ENCODE results near the gene ADPRM. TPM values are rescaled to one million over a fixed set of nuclear protein-coding genes. Genes with fewer than 3 reads are reported as not detected.
"Not testable (repeated sequence)": the region's sequence is repeated elsewhere in the genome, so short reads cannot be mapped to it uniquely, and the experiment has no call there.

Gene ADPRM
- total RNA-seq, 1 experiment from 2014 or later = 8.8 TPM

GRCh38 chr17:10699856-10700255 is 2.5 kb downstream of the ADPRM start:
- DNase-seq (ENCODE audit: low spot score) = no peak

GRCh38 chr17:10702574-10702973 is 5.2 kb downstream of the ADPRM start:
- no peak for DNase-seq (ENCODE audit: low spot score)

DNA sequence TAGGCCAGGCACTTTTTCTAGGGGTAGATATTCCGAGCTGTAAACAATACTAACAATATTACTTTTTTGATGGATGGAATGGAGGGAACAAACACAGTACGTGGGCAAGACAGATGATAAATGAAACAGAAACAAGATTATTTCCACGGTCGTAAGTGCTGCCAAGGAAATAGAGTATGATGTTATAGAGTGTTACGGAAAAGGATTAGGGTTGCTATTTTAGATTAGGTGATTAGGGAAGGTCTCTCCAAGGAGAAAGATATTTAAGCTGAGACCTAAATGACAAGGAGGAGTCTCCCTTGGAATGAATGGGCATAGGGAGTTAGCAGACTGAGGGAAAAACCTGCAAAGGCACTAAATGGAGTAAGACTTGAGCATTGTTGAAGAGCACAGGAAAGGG is 8.3 kb downstream of the ADPRM start:
- no peak for DNase-seq (ENCODE audit: low spot score)

DNA sequence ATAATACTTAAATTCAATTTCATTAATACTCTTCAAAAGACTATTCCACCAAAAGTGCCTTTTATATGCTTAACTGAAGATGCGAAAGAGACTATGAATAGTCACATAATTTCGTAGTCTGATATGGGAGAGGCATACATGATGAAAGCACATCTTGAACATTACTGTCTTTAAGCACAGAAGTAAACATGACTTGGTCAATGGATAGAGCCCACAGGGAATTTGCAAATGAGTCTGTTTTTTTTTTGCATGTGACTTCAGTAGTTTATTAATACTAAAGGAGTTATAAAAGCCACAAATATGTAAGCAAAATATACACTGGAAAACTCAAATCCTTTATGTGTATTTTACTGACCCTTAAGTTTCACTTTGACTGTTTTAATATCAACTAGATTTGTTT is 15.9 kb downstream of the ADPRM start:
- no peak for DNase-seq (ENCODE audit: low spot score)

GRCh38 chr17:10716218-10716617 is 18.8 kb downstream of the ADPRM start:
- DNase-seq (ENCODE audit: low spot score) = no peak

DNA sequence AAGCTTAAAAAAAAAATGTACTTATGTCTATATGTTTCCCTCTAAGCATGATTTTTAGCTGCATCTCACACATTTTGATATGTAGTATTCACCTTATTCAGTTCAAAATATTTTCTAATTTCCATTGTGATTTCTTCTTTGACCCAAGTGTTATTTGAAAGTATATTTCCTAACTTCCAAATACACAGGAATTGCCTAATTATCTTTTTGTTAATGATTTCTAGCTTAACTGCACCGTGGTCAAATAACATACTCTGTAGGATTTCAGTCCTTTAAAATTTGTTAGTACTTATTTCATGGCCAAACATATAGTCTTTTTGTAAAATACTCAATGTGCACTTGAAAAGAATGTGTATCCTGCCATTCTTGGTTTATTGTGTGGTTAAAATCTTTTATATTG is 21.2 kb downstream of the ADPRM start:
- no peak for DNase-seq (ENCODE audit: low spot score)

DNA sequence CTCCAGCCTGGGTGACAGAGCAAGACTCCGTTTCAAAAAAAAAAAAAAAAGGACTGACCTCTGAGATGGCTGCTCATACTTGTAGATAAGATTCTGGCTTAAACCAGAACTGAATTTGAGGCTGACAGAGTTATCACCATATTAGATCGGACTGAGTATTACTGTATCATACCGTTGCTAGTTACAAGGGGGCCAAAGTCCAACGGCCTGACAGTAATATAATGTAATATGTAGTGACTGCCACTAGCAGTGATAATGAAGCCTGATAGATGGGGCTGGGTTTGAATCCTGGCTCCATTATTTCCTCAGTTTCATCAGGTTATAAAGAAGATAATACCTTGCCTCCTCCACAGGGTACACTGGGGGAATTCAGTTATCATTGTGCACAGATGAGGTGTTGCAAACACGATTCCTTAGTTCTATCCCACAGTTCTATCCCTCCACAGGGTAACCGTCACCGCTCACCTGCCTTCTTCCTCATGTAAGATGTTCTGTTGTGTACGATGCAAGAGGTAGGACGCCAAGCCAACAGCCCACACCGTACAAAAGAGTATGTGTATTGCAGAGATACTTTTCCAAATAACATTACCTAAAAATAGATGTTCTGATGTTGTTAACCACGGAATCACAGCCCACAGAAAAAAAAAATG is 27.3 kb downstream of the ADPRM start:
- no peak for DNase-seq (ENCODE audit: low spot score)

DNA sequence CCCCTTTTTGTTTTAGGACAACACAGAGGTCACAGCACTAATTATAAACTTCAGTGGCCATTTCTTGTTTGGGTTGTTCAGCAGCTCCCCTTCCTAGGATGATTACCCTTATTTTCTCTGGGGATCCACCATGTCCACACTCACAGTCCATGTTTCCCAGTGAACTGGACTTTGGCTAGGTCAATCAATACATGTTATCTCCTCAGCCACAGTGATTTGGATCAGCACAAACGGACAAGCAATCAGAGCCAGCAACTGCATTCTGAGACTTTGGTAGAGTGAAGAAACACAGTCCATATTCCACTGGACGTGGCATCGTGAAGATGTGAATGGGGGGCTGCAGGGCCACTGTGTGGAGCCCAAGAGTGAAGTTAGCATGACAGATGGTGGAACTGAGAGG is 27.9 kb downstream of the ADPRM start:
- DNase-seq (ENCODE audit: low spot score) = no peak

DNA sequence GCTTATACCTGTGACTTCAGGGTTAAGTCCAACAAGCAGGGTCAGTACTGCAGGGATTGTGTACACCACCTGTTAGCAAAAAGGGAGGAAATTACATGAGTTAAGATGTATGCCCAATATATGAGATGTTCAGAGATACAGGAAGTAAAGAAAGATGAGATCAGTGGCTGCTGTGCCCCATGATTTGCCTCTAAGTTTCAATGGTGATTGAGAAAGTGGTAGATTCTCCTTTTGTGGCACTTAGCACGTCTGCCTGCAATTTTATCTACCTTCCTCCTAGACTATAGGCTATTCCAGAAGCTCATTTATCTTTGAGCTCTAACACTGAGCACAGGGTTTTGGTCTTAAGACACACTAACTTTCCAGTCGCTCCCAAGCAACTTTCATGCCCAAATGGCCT is 28.8 kb downstream of the ADPRM start:
- DNase-seq (ENCODE audit: low spot score) = no peak

- no peak for DNase-seq (ENCODE audit: low spot score)
Observed at GRCh38 chr17:10727192-10727591, 29.8 kb downstream of the ADPRM start.

GRCh38 chr17:10728331-10728892 is 31.0 kb downstream of the ADPRM start:
- DNase-seq (ENCODE audit: low spot score) = no peak

GRCh38 chr17:10729334-10730193 is 32.2 kb downstream of the ADPRM start, which contains the start of gene TMEM220:
TSS of gene TMEM220 (minus strand) at chr17:10730023. CDS start at chr17:10729851, 172 bp downstream.
- no peak for DNase-seq (ENCODE audit: low spot score)

GRCh38 chr17:10730247-10730646 is 32.9 kb downstream of the ADPRM start:
- DNase-seq (ENCODE audit: low spot score) = not testable (repeated sequence)

GRCh38 chr17:10731408-10731879 is 34.0 kb downstream of the ADPRM start:
- DNase-seq (ENCODE audit: low spot score) = no peak

DNA sequence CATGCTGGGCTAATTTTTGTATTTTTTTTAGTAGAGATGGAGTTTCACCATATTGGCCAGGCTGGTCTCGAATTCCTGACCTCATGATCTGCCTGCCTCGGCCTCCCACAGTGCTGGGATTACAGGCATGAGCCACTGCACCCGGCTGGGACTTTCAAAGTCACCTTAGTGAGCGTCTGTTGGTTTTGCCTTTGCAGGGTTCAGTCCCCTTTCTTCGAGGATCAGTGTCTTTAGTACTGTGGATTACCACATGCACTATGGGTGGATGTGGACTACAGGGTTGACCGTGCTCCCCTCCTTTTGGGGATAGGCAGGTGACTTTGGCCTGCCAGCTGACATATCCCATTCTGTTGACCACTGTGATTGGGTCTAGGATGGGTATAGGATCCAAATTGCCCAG is 34.7 kb downstream of the ADPRM start:
- not testable (repeated sequence) for DNase-seq (ENCODE audit: low spot score)

DNA sequence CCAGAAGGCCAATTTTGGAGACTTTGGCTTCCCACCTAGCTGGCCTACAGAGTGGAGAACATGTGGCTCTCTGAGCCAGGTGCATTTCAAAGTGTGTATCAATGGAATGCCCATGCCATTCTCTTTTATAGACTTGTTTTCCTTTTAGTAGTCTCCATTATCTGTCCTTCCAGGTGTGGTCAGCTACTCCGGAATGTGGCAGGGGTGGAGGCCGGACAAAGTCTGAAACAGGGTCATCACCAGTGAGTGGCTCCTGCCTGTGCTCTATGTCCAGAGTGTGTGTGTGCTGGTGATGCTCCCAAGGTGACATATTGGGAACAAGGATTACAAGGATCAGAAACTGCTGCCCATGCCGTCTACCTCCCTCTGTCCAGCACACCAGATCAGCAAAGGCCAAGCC is 36.3 kb downstream of the ADPRM start:
- no peak for DNase-seq (ENCODE audit: low spot score)

DNA sequence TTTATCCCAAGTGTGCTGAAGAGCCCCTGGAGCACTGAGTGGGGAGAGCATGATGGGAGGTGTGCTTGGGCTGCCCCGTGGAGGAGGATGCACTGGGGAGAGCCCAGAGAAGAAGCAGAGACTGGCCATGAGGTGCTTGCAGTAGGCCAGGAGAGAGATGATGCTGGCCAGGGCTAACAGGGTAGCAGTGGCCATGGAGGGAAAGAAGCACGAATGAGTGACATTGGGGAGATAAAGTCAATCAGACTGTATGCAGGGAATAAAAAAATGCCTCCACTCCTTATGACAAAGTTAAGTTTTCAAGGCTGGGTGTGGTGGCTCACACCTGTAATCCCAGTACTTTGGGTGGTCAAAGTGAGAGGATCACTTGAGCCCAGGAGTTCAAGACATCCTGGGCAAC is 37.9 kb downstream of the ADPRM start:
- DNase-seq (ENCODE audit: low spot score) = no peak

GRCh38 chr17:10735821-10736220 is 38.4 kb downstream of the ADPRM start:
- no peak for DNase-seq (ENCODE audit: low spot score)

DNA sequence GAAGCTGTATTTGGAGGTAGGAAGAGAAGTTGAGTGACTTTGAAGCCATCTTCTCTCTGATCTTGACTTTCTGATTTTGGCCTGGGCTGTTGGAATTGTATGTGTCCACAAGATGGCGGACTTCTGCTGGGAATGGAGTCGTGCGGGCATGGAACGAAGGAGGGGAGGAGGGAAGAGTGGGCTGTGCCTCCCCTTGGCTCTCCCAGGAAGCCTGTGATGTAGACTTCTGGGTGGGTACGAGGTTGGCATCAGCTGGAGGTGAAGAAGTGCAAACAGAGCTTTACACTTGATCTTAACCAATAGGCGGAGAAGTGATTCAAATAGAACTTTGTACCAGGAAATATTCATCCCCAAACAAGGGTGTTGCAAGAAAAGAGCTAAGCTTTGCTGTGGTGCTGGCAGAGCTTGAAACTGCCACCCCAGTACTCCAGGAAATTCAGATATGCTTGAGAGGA is 39.8 kb downstream of the ADPRM start:
- DNase-seq (ENCODE audit: low spot score) = peak; percentile 49

DNA sequence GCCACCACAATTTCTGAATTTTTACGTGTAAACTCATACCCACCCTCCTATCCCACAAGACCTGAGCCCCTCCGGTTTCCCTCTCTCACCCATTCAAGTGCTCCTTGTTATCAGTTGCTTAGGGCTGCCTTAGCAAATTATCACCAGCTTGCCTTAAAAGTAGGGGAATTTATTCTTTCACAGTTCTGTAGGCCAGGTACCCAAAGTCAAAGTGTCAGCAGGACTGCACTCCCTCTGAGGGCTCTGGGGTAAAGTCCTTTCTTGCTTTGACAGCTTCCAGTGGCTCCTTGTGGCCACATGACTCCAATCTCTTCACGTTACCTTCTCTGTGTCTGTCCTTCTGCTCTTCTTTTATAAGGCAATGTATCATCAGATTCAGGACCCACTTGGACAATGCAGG is 40.3 kb downstream of the ADPRM start:
- no peak for DNase-seq (ENCODE audit: low spot score)

- no peak for DNase-seq (ENCODE audit: low spot score)
Observed at GRCh38 chr17:10738521-10739258, 41.3 kb downstream of the ADPRM start.

DNA sequence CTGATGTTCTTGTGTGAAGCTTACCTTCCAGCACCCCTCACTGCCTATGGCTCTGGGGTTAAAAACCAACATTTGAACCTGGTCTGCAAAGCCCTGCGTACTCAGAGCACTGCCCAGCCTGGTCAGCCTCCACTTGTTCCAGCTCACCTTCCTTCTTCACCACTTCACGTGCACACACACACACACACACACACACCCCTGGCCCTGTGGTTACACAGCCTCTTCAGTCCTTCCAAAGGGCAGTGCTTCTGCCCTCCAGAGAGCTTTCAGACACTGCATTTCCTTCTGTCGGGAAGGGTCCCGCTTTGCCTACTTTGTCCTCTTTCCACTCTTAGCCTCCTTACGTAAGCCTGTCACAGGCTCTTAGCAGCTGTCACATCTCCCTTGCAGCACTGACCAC is 42.0 kb downstream of the ADPRM start:
- no peak for DNase-seq (ENCODE audit: low spot score)
